CD4-positive, alpha-beta T cell treated with Interferon alpha-2 for 1 hour (primary cell): ENCODE measurements around the gene GLI3.

Experiments used
- DNase-seq, 2 donors: peaks; one replicate each; pipeline ENCODE4 v3.0.0-alpha.2; 2020 to 2022

GLI3 gene

GRCh38 chr7:42170724-42171123, 66.3 kb downstream of the GLI3 start:
- DNase-seq: no peak

DNA sequence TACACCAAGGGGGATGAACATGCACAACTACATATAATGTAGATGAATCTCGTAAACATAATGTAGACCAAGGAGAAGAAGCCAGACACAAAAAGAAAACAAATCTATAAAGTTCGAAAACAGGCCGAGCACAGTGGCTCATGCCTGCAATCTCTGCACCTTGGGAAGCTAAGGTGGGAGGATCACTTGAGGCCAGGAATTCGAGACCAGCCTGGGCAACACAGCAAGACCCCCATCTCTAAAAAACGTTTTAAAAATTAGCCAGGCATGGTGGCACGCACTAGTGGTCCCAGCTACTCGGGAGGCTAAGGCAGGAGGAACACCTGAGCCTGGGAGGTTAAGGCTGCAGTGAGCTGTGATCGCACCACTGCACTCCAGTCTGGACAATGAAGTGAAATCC, 68.5 kb downstream of the GLI3 start:
- no peak for DNase-seq

DNA sequence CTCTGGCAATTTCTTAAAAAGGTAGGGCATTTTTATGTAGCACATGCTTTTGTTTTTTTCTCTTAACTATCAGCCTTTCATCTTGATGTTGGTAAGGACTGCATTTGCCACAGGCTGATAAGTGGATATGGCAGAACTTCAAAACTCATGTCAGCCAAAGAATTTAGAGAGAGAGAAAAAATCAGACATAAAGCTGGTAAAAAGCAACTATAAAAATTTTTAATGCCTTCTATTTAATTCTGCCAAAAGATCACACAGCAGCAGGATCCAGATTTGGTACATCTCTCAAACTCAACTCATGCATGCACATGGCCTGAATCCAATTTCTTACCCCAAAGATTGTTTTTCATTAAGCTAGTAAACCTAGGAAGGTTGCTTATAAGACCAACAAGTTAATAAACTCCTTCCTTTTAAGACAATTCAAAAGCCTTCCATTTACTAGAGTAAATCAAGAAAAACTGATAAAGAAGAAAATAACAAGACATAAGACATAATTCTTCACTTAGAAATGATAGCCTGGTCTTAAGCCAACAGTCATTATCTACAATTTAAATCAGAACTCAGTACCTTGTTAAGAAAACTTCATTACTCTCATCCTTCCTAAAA, 69.3 kb downstream of the GLI3 start:
- no peak for DNase-seq

DNA sequence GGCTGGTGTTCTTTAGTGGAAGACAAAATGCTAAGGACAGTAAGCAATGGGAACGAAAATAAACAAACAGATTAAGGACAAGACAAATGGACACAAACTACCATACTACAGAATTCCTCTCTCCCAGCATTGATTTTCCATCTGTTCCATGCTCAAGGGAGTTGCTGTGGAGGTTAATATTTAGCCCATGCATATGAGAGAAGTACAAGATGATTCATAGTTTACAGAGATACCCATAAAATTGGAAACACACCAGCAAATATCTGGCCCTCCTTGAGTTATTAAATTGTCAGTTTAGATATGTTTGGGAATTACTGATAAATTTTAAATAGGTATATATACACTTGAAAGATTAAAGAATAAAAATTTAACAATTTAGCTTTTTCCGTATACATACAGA, 69.8 kb downstream of the GLI3 start:
- DNase-seq: no peak

- DNase-seq: no peak
Measured at GRCh38 chr7:42164881-42165428, 72.1 kb downstream of the GLI3 start.

GRCh38 chr7:42162560-42163325, 74.3 kb downstream of the GLI3 start:
- DNase-seq: no peak

GRCh38 chr7:42161719-42162118, 75.3 kb downstream of the GLI3 start:
- no peak for DNase-seq

DNA sequence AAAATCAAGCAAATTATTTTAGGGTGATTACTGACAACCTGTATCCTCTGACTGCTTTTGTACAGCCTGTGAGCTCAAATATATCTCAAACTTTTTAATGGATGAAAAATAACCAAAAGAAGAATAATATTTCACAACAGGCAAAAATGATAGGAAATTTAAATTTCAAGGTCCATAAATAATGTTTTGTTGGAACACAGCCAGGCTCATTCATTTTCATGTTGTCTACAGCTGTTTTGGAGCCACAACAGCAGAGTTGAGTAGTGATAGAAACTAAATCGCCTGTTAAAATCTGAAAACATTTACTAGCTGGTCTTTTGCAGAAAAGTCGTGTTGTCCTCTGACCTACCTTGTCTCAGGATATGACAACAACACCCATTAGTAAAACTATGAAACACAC, 75.9 kb downstream of the GLI3 start:
- DNase-seq: no peak

DNA sequence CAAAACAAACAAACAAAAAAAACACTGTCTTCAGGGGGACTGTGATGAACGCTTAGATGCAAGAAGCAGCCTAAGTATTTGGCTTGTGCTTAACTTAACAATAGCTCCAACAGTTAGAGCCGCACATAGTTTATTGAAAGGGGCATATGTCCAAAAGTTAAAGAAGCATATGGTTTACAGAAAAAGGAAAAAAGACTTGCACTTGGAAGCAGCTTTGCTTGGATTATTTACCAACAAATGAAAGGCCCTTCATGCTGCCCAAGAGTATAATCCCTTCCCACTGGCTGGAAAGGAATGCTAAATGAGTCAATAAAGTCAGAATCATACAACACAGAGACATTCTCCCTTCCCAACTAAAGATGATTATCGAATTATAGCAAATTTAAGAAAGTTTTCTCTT, 77.9 kb downstream of the GLI3 start:
- no peak for DNase-seq

GRCh38 chr7:42156967-42157721, 79.9 kb downstream of the GLI3 start:
- no peak for DNase-seq

GRCh38 chr7:42156291-42156865, 80.6 kb downstream of the GLI3 start:
- no peak for DNase-seq

DNA sequence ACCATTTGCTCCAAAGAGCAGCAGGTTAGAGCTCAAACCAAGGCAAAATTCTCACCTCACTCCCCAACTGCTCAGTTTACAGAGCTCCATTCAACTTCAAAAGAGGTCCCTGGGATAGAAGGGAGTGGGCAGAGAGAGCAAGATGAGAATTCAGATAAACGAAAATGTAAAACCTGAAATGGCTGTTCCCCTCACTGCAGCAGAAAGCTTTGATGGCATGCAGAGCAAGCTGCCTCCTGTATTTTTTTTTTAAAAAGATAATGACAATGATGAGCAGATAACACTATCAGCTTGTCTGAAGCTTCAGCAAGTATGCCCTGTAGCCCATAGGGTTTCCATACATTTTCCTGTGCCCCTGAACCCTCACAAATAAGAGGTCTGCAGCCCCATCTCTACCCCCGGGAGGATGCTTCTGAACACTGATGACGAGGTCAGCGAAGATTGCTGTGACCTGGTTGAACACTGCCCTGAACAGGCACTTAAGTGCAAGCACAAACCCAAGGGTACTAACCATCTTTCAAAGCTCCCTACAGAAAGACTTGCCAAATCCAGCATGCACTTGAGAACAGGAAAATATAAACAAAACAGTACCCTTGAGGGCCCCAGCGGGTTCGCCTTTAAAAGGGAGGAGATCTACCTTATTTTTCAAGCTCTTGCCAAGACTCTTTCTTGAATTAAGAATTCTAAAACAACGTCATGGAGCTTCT, 81.3 kb downstream of the GLI3 start:
- no peak for DNase-seq

DNA sequence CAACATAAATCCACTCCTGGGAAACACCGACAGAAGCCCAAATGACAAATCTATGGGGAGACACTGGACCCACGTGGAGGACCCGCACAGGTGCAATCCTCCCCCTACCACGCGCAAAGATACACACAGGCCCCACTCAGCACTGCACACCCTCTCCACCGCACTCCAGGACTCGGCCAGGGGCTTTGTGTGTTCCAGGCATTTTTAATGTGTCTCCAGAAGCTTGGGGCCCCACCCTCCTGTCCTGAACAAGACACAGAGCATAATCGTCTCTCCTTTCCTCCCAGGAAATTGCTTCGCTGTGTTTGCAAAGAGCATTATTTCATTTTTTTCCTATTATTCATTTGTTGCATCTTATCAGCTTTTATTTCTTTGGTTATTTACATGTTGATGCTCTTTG, 82.8 kb downstream of the GLI3 start:
- DNase-seq: no peak

- no peak for DNase-seq
Measured at GRCh38 chr7:42152329-42153205, 84.4 kb downstream of the GLI3 start.

DNA sequence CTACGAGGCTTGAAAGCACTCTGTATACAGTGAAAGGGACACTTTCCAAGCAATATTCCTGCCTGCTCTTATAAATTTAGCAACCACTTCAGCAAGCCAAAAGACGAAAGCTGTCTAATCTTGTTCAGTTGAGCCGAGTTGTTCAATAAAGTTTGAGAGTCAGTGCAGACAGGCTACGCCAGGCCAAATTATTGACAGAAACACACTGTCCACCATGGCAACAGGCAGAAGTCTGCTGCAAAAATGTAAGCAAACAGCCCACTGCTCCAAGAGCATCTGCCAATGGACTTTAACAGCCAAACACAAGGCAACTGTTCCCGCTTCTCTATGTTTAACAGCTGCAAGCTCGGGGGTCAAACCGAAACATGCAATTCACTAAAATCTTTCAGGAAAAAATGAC, 85.7 kb downstream of the GLI3 start:
- DNase-seq: no peak

DNA sequence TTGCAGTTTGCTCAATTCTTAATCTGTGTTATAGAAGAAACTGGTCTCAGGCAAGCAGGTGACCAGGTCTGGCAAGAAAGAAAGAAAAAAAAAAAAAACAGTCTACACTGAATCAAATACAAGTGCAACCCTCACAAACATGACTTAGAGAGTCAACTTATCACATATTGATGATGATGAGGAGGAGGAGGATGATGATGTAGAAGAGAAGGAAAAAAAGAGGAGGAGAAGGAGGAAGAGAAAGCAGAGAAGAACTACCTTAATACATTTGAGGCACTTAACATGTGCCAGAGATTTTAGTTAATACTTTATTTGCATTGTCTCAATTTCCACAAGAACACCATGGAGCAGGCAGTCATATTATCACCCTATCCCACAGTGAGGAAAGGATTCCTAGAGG, 91.5 kb downstream of the GLI3 start:
- no peak for DNase-seq

DNA sequence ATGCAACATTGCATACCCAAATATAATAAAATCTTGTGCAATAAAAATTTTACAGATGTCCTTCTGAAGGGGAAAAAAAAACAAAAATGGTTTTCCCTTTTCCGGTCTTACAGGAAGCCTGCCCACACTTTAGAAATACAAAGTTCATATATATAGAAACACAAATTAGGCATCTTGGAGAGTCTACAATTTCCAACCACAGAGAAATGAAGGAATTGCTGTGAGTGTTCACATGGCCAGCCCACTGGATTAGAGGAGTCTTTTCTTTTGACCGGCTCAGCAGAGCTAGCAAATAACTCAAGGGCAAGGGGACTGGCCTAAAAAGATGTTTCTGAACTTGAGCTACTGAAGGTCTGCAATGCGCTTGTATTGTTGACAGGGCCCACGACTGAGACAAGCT, 92.4 kb downstream of the GLI3 start:
- no peak for DNase-seq

DNA sequence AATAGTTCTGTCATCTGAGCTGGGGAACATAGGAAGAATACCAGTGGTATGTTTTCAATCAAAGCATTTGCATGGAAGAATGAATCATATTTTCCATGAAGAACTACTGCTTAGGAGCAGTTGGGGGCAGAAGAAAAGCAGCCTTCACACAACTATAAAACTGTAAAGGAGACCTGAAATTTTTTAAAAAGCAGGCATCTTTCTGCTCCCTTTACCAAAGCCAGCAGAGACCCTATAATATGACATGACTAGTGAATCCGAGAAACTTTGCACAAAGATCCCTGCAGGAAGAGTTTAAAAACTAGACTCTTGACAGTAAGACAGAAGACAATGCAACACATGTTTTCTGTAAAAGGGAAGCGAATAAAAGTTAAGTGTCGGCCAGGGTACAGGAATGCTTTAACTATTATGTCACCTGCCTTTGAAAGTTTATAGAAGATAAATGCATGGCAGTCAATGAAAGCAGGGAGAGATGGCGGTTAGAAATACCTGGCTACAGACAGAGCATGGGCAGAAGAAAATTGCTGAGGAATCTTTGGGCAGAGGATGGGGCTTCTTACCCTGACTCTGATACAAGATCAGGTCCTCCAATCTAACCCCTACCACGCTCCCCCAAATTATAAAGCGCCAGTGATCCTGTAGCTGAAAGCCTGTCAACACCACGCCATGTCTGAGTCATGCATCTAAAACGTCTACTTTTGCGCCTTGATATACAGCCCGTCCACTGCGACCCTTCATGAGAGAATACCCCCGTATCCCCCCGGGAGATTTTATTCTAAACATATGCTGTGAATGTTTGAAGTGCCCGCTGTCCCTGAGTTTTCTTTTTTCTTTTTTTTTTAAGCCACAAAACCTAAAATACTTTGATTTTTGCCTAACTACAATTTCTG, 93.1 kb downstream of the GLI3 start:
- no peak for DNase-seq

- no peak for DNase-seq
Measured at GRCh38 chr7:42142089-42142488, 94.9 kb downstream of the GLI3 start.

GRCh38 chr7:42139751-42140150, 97.3 kb downstream of the GLI3 start:
- DNase-seq: no peak

- DNase-seq: no peak
Measured at GRCh38 chr7:42138691-42139090, 98.3 kb downstream of the GLI3 start.
